Measurements from ENCODE around the gene RBM33.

The RBM33 gene

DNA sequence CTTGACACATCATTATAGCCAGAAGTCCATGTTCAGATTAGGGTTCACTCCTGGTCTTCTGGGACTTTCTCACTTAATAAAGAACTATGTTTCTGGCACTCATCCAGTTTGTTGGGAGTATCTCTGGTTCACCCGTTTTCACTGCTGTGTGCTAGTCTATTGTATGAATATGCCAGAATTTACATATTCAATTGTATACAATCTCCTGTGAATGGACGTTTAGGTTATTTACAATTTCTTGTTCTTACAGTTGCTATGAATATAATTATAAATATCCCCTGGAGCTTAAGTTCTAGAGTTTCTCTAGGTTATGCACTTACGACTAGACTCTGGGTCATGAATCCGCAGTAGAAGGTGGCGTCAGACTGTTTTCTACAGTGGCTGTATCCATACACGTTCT is 20.0 kb upstream of the RBM33 start:
- TF ChIP-seq FOXM1 (IDR thresholded peaks at IDR 0.05; ENCODE audit: borderline replicate concordance, low read depth) (no peak), RAD21 (IDR thresholded peaks at IDR 0.05; ENCODE audit: low read depth) (no peak), EP300 (IDR thresholded peaks at IDR 0.05; ENCODE audit: borderline replicate concordance) (no peak), YY1 (IDR thresholded peaks at IDR 0.05; ENCODE audit: low read depth) (no peak), NFIC (IDR thresholded peaks at IDR 0.05) (no peak), EGR1 (IDR thresholded peaks at IDR 0.05) (no peak), TEAD4 (IDR thresholded peaks at IDR 0.05) (no peak)
- TF ChIP-seq, protein P1, sequence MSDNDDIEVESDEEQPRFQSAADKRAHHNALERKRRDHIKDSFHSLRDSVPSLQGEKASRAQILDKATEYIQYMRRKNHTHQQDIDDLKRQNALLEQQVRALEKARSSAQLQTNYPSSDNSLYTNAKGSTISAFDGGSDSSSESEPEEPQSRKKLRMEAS (IDR thresholded peaks at IDR 0.05) = no peak

DNA sequence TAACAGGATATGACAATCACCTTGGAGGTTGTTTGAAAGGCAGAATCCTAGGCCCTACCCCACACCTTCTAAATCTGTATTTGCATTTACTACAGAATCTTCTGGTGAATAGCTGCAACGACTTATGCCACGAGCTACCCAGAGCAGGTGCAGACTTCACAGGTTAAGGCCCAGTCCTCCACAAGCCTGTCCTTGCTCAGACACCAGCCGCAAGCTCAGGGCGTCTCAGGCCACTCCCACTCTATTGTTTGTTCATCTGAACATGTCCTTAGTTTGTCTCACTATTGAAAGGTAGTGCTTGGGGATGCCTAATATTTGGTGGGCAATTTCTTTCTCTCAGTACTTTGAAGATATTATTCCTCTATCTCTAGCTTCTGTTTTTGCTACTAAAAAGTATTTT is 18.9 kb upstream of the RBM33 start:
- TF ChIP-seq USF1 (IDR thresholded peaks at IDR 0.05) (no peak), EP300 (IDR thresholded peaks at IDR 0.05; ENCODE audit: borderline replicate concordance) (no peak), CEBPB (IDR thresholded peaks at IDR 0.05) (no peak), YY1 (IDR thresholded peaks at IDR 0.05; ENCODE audit: low read depth) (no peak), FOXM1 (IDR thresholded peaks at IDR 0.05; ENCODE audit: borderline replicate concordance, low read depth) (no peak), CREB1 (IDR thresholded peaks at IDR 0.05; ENCODE audit: low read depth) (no peak), ZBTB7A (IDR thresholded peaks at IDR 0.05; ENCODE audit: low read depth) (no peak), NFIC (IDR thresholded peaks at IDR 0.05) (no peak), EGR1 (IDR thresholded peaks at IDR 0.05) (no peak), RAD21 (IDR thresholded peaks at IDR 0.05; ENCODE audit: low read depth) (no peak)
- TF ChIP-seq, protein P2, sequence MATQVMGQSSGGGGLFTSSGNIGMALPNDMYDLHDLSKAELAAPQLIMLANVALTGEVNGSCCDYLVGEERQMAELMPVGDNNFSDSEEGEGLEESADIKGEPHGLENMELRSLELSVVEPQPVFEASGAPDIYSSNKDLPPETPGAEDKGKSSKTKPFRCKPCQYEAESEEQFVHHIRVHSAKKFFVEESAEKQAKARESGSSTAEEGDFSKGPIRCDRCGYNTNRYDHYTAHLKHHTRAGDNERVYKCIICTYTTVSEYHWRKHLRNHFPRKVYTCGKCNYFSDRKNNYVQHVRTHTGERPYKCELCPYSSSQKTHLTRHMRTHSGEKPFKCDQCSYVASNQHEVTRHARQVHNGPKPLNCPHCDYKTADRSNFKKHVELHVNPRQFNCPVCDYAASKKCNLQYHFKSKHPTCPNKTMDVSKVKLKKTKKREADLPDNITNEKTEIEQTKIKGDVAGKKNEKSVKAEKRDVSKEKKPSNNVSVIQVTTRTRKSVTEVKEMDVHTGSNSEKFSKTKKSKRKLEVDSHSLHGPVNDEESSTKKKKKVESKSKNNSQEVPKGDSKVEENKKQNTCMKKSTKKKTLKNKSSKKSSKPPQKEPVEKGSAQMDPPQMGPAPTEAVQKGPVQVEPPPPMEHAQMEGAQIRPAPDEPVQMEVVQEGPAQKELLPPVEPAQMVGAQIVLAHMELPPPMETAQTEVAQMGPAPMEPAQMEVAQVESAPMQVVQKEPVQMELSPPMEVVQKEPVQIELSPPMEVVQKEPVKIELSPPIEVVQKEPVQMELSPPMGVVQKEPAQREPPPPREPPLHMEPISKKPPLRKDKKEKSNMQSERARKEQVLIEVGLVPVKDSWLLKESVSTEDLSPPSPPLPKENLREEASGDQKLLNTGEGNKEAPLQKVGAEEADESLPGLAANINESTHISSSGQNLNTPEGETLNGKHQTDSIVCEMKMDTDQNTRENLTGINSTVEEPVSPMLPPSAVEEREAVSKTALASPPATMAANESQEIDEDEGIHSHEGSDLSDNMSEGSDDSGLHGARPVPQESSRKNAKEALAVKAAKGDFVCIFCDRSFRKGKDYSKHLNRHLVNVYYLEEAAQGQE (IDR thresholded peaks at IDR 0.05; ENCODE audit: low read depth) = no peak
- TF ChIP-seq, protein P1 (IDR thresholded peaks at IDR 0.05) = no peak

DNA sequence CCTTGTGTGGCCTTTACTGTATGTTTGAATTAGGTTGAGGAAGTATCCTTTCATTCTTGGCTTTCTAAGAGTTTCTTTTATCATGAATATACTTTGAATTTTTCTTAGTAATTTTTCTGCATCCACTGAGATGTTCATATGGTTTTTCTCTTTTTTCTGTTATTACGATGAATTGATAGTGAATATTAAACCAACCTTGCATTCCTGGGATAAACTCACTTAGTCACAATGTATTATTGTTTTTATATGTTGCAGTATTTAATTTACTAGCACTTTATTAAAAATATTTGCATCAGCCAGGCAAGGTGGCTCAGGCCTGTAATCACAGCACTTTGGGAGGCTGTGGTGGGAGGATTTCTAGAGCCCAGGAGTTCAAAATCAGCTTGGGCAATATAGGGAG is 15.3 kb upstream of the RBM33 start:
- TF ChIP-seq, protein P2 (IDR thresholded peaks at IDR 0.05; ENCODE audit: low read depth) = no peak

DNA sequence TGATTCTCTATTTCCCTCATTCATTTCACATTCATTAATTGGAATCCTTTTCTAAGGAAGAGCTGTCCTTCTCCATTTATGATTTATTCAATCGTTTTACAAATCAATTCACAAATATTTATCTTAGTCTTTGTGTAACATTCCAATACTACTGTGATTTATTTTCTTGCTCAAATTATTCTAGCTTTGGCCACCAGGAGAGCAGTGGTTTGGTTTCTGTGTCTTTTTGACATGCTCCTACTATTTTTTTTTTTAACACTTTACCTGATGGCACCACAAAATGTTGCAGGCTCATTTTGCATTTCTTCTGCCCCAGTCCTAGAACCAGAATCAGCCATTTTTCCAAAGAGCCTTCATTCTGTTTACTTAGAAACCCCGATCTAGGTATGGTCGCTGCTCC is 13.3 kb upstream of the RBM33 start:
- no peak for TF ChIP-seq YY1 (IDR thresholded peaks at IDR 0.05; ENCODE audit: low read depth)

DNA sequence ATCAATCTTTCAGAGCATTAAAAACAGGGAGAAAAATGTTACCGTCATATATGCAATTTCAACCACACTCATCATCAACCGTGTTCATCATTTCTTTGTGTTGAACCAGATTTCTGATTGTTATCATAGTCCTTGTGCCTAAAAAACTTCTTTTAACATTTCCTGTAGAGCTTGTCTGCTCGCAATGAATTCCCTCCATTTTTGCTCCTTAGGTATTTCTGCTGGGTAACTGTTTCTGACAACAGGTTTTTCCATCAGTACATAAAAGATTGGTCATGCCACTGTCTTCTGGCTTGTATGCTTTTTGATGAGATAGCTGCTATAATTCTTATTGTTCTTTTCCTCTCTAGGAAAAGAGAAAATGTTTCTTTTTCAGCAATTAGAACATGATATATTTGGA is 8.6 kb upstream of the RBM33 start:
- TF ChIP-seq EGR1 (IDR thresholded peaks at IDR 0.05) = no peak
- no peak for TF ChIP-seq EP300 (IDR thresholded peaks at IDR 0.05; ENCODE audit: borderline replicate concordance)
- no peak for TF ChIP-seq TAF1 (IDR thresholded peaks at IDR 0.05; ENCODE audit: low read depth)
- TF ChIP-seq ZBTB7A (IDR thresholded peaks at IDR 0.05; ENCODE audit: low read depth) = no peak

DNA sequence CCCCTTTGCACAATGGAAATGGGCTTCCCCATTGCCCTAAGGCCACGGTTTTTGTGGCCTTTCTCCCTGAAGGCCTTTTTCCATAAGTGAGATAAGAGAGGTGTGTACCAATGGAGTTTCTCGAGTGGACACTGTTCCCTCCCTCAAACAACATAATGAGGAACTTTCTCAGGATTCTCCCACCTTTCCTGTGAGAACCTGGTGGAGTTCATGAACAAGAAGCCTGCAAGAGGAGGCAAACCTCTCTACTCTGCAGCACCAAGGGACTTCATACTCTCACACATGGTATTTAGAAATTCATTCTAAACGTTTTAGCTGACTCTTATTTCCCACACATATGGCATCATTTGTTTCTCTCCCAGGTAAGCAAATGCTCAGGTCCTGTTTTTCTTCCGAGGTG is 7.3 kb upstream of the RBM33 start:
- TF ChIP-seq TCF12 (IDR thresholded peaks at IDR 0.05; ENCODE audit: low read depth) (no peak), EGR1 (IDR thresholded peaks at IDR 0.05) (no peak), EP300 (IDR thresholded peaks at IDR 0.05; ENCODE audit: borderline replicate concordance) (no peak), NFIC (IDR thresholded peaks at IDR 0.05) (no peak), TEAD4 (IDR thresholded peaks at IDR 0.05) (no peak), USF1 (IDR thresholded peaks at IDR 0.05) (no peak)
- TF ChIP-seq, protein P1 (IDR thresholded peaks at IDR 0.05) = no peak

- TF ChIP-seq CEBPB (IDR thresholded peaks at IDR 0.05) (no peak), FOXM1 (IDR thresholded peaks at IDR 0.05; ENCODE audit: borderline replicate concordance, low read depth) (no peak), YY1 (IDR thresholded peaks at IDR 0.05; ENCODE audit: low read depth) (no peak), TAF1 (IDR thresholded peaks at IDR 0.05; ENCODE audit: low read depth) (no peak), ZBTB7A (IDR thresholded peaks at IDR 0.05; ENCODE audit: low read depth) (no peak), TEAD4 (IDR thresholded peaks at IDR 0.05) (no peak), EGR1 (IDR thresholded peaks at IDR 0.05) (no peak), NFIC (IDR thresholded peaks at IDR 0.05) (no peak), EP300 (IDR thresholded peaks at IDR 0.05; ENCODE audit: borderline replicate concordance) (no peak), CREB1 (IDR thresholded peaks at IDR 0.05; ENCODE audit: low read depth) (no peak), TCF12 (IDR thresholded peaks at IDR 0.05; ENCODE audit: low read depth) (no peak)
- TF ChIP-seq, protein P1 (IDR thresholded peaks at IDR 0.05) = no peak
- TF ChIP-seq, protein P2 (IDR thresholded peaks at IDR 0.05; ENCODE audit: low read depth) = no peak
Measured at GRCh38 chr7:155638366-155638765, 6.1 kb upstream of the RBM33 start.
